K562 (cell line): ENCODE data around the gene PPHLN1. TPM values are rescaled to one million over a fixed set of nuclear protein-coding genes. Genes with fewer than 3 reads are reported as not detected.
A peak's percentile ranks its signal among the peaks of the same experiment; 100 is the strongest.

ENCODE experiments used
- ATAC-seq: fragments of 200-7000 bp; cut with Tn5 transposase; 3 replicates; pipeline ENCODE4 v1.9.1; 2020; ENCODE audit warnings: moderate library complexity
- BruUV-seq: library from RNA; stranded (reverse); fragments of 400-500 nt; replicated peaks from 2 replicates; lab custom pipeline; 2021; lab: Mats Ljungman, UMichigan
- CTCF ChIA-PET: fragments of 300-600 bp; formaldehyde crosslinking; extraction: SDS; loops from one replicate; lab custom pipeline; 2021; ENCODE audit warnings: low intra/inter-chr PET ratio; lab: Yijun Ruan, JAX
- POLR2A ChIA-PET: fragments of 300-600, 350-650 bp; sonication (Branson Sonifier 250); formaldehyde crosslinking; extraction: SDS; loops from one replicate; lab custom pipeline; 2021; ENCODE audit warnings: antibody characterized with exemption, inconsistent platforms; lab: Yijun Ruan, JAX
- DNase-seq, 4 experiments: peaks; one replicate each; pipeline versions ENCODE4 v3.0.0 to v3.0.0-alpha.2; 2011 to 2018; ENCODE audit warnings: low spot score in 3 of 4, mixed read lengths in 3 of 4; ENCODE audit errors: extremely low read depth in 1 of 4
- FAIRE-seq: peaks from 2 replicates; lab custom pipeline; 2011; peaks lifted over from hg19 to GRCh38; lab: Jason Lieb, UNC
- H2AFZ ChIP-seq: 2 replicates; pipeline ENCODE4 v1.6.0; 2011; ENCODE audit warnings: low read depth, low read length, control low read depth, inconsistent platforms
- H3K27ac ChIP-seq: fragments of 200-600 bp; 3 replicates; pipeline ENCODE4 v1.8.0; 2011; ENCODE audit warnings: low read depth, mild to moderate bottlenecking, control low read depth, inconsistent platforms, low read length, moderate library complexity, mixed read lengths; ENCODE audit errors: extremely low read depth
- H3K27me3 ChIP-seq, 2 experiments: fragments of 300-600 bp in 1 of 2; 2 replicates in 1 of 2; 3 replicates in 1 of 2; pipeline versions ENCODE4 v1.6.0 to v1.8.0; 2011; ENCODE audit warnings: inconsistent platforms in 2 of 2, low read length in 2 of 2, mild to moderate bottlenecking in 1 of 2, mixed read lengths in 1 of 2, moderate library complexity in 1 of 2; ENCODE audit not compliant: control insufficient read depth in 2 of 2, insufficient read depth in 2 of 2
- H3K36me3 ChIP-seq: fragments of 300-600 bp; 3 replicates; pipeline ENCODE4 v1.8.0; 2011; ENCODE audit warnings: mild to moderate bottlenecking, low read length, inconsistent platforms; ENCODE audit not compliant: control insufficient read depth, insufficient read depth
- H3K4me1 ChIP-seq, 2 experiments: fragments of 200-600 bp in 1 of 2; replicated peaks in 1 of 2; 2 replicates in 1 of 2; 3 replicates in 1 of 2; pipeline versions ENCODE4 v1.5.1 to v1.8.0; 2011; ENCODE audit warnings: inconsistent platforms in 2 of 2, low read length in 2 of 2, mild to moderate bottlenecking in 1 of 2, mixed read lengths in 1 of 2, moderate library complexity in 1 of 2; ENCODE audit not compliant: control insufficient read depth in 2 of 2, insufficient read depth in 2 of 2
- H3K4me2 ChIP-seq: 2 replicates; pipeline ENCODE4 v1.6.1; 2011; ENCODE audit warnings: low read length, control low read depth, inconsistent platforms, mixed read lengths; ENCODE audit not compliant: insufficient read depth
- H3K4me3 ChIP-seq: fragments of 200-600 bp; sonication (generic), shearing (Covaris generic); 2 replicates; pipeline ENCODE4 v1.5.1; 2016; ENCODE audit warnings: control low read depth, inconsistent platforms
- H3K79me2 ChIP-seq: fragments of 200-600 bp; 3 replicates; pipeline ENCODE4 v1.8.0; 2011; ENCODE audit warnings: low read length, inconsistent platforms; ENCODE audit not compliant: control insufficient read depth, insufficient read depth
- H3K9ac ChIP-seq, 2 experiments: 2 replicates each; pipeline versions ENCODE4 v1.6.0 to v1.6.1; 2011; ENCODE audit warnings: low read depth in 2 of 2, low read length in 2 of 2, control low read depth in 1 of 2, inconsistent platforms in 1 of 2, mild to moderate bottlenecking in 1 of 2, mixed read lengths in 1 of 2; ENCODE audit not compliant: insufficient read depth in 1 of 2
- H3K9me1 ChIP-seq: one replicate; pipeline ENCODE4 v1.6.0; 2011; ENCODE audit warnings: inconsistent platforms, mild to moderate bottlenecking, low read length, moderate library complexity; ENCODE audit not compliant: control insufficient read depth, insufficient read depth
- H3K9me3 ChIP-seq: replicated peaks from 2 replicates; pipeline ENCODE4 v1.5.1; 2011; ENCODE audit warnings: low read depth, low read length, inconsistent platforms; ENCODE audit not compliant: control insufficient read depth, insufficient read depth
- H4K20me1 ChIP-seq: replicated peaks from 2 replicates; pipeline ENCODE4 v1.6.1; 2011; ENCODE audit warnings: low read length, inconsistent platforms, mixed read lengths; ENCODE audit not compliant: control insufficient read depth, insufficient read depth
- PBX2 ChIP-seq, 2 experiments: IDR thresholded peaks in 1 of 2; conservative IDR thresholded peaks in 1 of 2; 2 replicates each; pipeline ENCODE4 v1.6.1; 2016; ENCODE audit warnings: low read depth in 2 of 2, mild to moderate bottlenecking in 1 of 2, missing compliant biosample characterization in 1 of 2, missing genetic modification characterization in 1 of 2, moderate library complexity in 1 of 2
- RNF219 ChIP-seq: fragments of 250-450 bp; sonication (Bioruptor Pico); IDR thresholded peaks from 2 replicates; pipeline ENCODE4 v1.5.0; 2022; ENCODE audit warnings: mild to moderate bottlenecking
- ZNF384 ChIP-seq: IDR thresholded peaks from 2 replicates; pipeline ENCODE4 v1.6.1; 2012; ENCODE audit warnings: low read depth, low read length, improper control_type of control experiment
- ZSCAN29 ChIP-seq: fragments of 450-650 bp; IDR thresholded peaks from 2 replicates; pipeline ENCODE4 v1.6.1; 2017
- WGBS: fragments of 100-300 bp; shearing (Covaris generic); methylation state at CpG from one replicate; pipeline ENCODE4 v1.1.6; 2016; ENCODE audit warnings: low coverage, mixed read lengths; ENCODE audit not compliant: insufficient coverage; ENCODE audit errors: missing lambda C conversion rate; 5-methylcytosine and 5-hydroxymethylcytosine counted together
- in situ Hi-C: fragments of 300-500 bp; cut with MboI; formaldehyde crosslinking; loops from 4 replicates; pipeline ENCODE4 v1.15.0; 2018; ENCODE audit warnings: inconsistent platforms, mixed read lengths
- intact Hi-C: fragments of 100-400 bp; cut with micrococcal nuclease; formaldehyde crosslinking; loops from 2 replicates; pipeline ENCODE4 v1.14.2; 2022
- polyA plus RNA-seq, 8 experiments: library from polyadenylated mRNA; depleted of rRNA in 4 of 8; stranded (reverse) in 5 of 8; unstranded in 3 of 8; fragments of >200 nt; fragmentation: Nextera tagmentation in 2 of 8; fragmentation: Illumina TruSeq in 1 of 8; extraction: Ambion mirVana in 2 of 8; extraction: Trizol in 1 of 8; gene quantifications; 2 replicates each; pipeline versions ENCODE4 v1.2.1 to v1.2.3, GENCODE V29; 2011 to 2014; ENCODE audit warnings: inconsistent platforms in 1 of 8, missing spikeins in 1 of 8
- total RNA-seq, 7 experiments: library from RNA; depleted of rRNA in 6 of 7; stranded (reverse); fragments of >200 nt in 6 of 7; fragmentation: Illumina TruSeq in 2 of 7; extraction: Trizol in 2 of 7; gene quantifications; 2 replicates each; pipeline versions ENCODE4 v1.2.1 to v1.2.3, GENCODE V29; 2011 to 2021; ENCODE audit warnings: low replicate concordance in 1 of 7

The PPHLN1 gene
- total and polyA plus RNA-seq, 9 of the 15 experiments (the other 6 are each of a cell fraction or from before 2014, with no cell fraction given) = 66.3 to 112 (median 93.6) TPM

- DNase-seq (no peak), ATAC-seq (peak; percentile 71), FAIRE-seq (no peak)
- 71% methylated on average over 2 of the region's 3 CpGs for WGBS
- ChIA-PET POLR2A (interaction anchor here (0.7 to 0.8 kb wide), 2 partner anchors 39 to 366 kb away, joined by 3 to 4 read pairs; no protein-coding TSS in a partner anchor), CTCF (no interaction called here)
- Histone ChIP-seq H3K4me1 (no peaks in the 10 kb centered on the region), H3K9ac (no peak overlapping the region), H3K36me3 (peaks cover 46% of the 10 kb centered on the region), H3K9me1 (no peaks in the 10 kb centered on the region), H2AFZ (no peak overlapping the region), H3K27ac (no peak overlapping the region), H3K4me2 (no peak overlapping the region), H4K20me1 (no peaks in the 10 kb centered on the region), H3K79me2 (no peaks in the 10 kb centered on the region), H3K9me3 (peaks cover 2% of the 10 kb centered on the region; the same call in 1 of the 2 replicates), H3K4me3 (no peak overlapping the region), H3K27me3 (no peaks in the 10 kb centered on the region)
- TF ChIP-seq RNF219 (CRISPR knock-in tag) (no peak), ZNF384 (peak; percentile 65), ZSCAN29 (no peak), PBX2 (CRISPR knock-in tag; IDR thresholded peaks at IDR 0.05; ENCODE audit: low read depth) (no peak), PBX2 (tag; conservative IDR thresholded peaks at IDR 0.05; ENCODE audit: low read depth) (peak; percentile 25; the same call in 1 of the 2 replicates)
- intact Hi-C loops = no loop called here
- BruUV-seq = no TSS peak
- in situ Hi-C loops = no loop called here
Measured at GRCh38 chr12:42396473-42397259, 70.7 kb downstream of the PPHLN1 start.
